OCI-LY3 (cell line): ENCODE measurements around the gene TPSG1.

Experiments
- EZH2phosphoT487 ChIP-seq: fragments of 200-600 bp; shearing (Covaris generic); IDR thresholded peaks from 2 replicates; pipeline ENCODE4 v1.6.1; 2018; ENCODE audit warnings: antibody characterized with exemption, mixed run types, low read depth
- TF ChIP-seq, protein P1 (sequence below): fragments of 200-600, 300-600 bp; sonication (generic); IDR thresholded peaks from 2 replicates; pipeline ENCODE4 v1.5.1; 2014; ENCODE audit warnings: antibody characterized with exemption, low read length, low read depth

DNA sequence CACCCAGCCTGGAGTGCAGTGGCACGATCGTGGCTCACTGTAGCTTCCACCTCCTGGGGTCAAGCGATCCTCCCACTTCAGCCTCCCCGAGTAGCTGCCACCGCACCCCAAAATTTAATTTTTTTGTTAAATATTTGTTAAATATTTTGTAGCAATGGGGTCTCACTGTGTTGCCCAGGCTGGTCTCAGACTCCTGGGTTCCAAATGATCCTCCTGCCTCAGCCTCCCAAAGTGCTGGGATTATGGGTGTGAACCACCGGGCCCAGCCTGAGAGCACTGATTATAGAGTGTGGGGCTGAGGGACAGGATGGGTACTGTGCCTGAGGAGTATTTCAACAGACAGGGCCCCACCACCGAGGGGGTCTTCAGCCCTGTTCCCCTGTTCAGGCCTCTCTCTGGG lies 35.6 kb downstream of the TPSG1 start:
- TF ChIP-seq, protein P1, sequence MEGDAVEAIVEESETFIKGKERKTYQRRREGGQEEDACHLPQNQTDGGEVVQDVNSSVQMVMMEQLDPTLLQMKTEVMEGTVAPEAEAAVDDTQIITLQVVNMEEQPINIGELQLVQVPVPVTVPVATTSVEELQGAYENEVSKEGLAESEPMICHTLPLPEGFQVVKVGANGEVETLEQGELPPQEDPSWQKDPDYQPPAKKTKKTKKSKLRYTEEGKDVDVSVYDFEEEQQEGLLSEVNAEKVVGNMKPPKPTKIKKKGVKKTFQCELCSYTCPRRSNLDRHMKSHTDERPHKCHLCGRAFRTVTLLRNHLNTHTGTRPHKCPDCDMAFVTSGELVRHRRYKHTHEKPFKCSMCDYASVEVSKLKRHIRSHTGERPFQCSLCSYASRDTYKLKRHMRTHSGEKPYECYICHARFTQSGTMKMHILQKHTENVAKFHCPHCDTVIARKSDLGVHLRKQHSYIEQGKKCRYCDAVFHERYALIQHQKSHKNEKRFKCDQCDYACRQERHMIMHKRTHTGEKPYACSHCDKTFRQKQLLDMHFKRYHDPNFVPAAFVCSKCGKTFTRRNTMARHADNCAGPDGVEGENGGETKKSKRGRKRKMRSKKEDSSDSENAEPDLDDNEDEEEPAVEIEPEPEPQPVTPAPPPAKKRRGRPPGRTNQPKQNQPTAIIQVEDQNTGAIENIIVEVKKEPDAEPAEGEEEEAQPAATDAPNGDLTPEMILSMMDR = no peak
- no peak for TF ChIP-seq EZH2phosphoT487
